Heart left ventricle (tissue), 13 donors: ENCODE measurements around the gene NACAD.

Experiments
- POLR2A ChIP-seq, 2 donors: fragments of 450-650 bp; IDR thresholded peaks; one replicate each; pipeline ENCODE4 v1.6.1; 2017; ENCODE audit warnings: antibody characterized with exemption in 2 of 2, mild to moderate bottlenecking in 2 of 2, moderate library complexity in 2 of 2
- TF ChIP-seq, protein P1 (sequence below), 12 donors: fragments of 200-600 bp; sonication (generic) in 4 of 12; IDR thresholded peaks; one replicate each; pipeline versions ENCODE4 v1.5.0 to v1.8.0; 2018 to 2022; ENCODE audit warnings: antibody characterized with exemption in 12 of 12, mild to moderate bottlenecking in 5 of 12
- donor health status: ischemic (EF 13 %, LVEDD 7.1; RV severe dilation, severe dysfunction).
- donor health status: DM: no; HTN: yes; CAD: no.
- donor health status: DM: no; HTN: no; CAD: no.
- donor health status: ischemic (EF 25% LVEDD 6.9; RV normal size, moderate dysfunction).
- donor health status: ischemic (EF 25% LVEDD 5.7; RV mildly dilated, moderate dysfunction).
- donor health status: ischemic (EF 35%, LVEDD 5.7; RV mildly dilated, moderate dysfunction).
- donor health status: nonischemic (EF 11% LVEDD 7.7; RV severe dilation, severe dysfunction).
- donor health status: DM: yes; HTN: yes; CAD: no.
- donor health status: PGD.
- donor health status: ischemic (EF 29% LVEDD 5.4; RV normal size, mild dysfunction).
- donor health status: nonischemic (EF 23%, LVEDD 6.1; RV moderate dilation, normal function).

DNA sequence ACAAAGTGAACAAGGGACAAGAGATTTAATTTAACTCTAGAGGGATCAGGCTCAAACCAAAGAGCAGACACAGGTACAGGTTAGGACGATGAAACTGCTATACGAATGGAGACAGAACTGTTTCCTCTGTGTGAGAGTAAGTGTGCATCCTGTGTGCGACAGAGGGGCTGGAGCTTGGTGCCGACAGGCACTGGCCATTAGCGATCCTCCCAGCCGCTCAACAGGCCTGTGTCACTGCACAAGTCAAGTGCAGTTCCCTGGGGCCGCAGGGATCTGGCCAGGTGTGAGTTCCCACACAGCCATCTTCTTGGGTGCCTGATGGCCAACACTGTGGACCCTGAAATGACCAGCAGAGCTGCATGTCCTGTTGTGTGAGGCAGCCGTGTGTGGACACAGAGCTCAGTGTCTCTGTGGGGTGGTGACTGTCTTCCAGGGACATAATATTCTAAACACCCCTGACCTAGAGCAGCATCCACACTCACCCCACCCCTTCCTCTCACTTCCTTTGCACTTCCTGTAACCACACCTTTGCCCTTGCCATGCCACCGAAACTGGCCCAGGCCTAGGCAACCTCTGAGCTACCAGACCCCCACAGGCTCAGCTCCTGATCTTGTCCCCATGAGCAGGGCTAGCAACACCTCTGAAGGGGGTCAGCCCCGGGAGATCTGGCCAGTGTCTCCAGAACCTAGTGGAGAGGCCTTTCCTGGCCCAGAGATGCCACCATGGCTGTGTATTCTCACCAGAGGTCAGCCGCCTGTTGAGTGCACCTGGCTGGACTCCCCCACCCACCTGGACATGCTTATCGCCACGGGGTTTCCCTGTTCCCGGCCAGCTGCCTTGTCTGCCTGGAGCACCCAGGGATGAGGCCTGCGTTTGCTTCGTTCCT, 34.4 kb upstream of the NACAD start:
- TF ChIP-seq, protein P1, sequence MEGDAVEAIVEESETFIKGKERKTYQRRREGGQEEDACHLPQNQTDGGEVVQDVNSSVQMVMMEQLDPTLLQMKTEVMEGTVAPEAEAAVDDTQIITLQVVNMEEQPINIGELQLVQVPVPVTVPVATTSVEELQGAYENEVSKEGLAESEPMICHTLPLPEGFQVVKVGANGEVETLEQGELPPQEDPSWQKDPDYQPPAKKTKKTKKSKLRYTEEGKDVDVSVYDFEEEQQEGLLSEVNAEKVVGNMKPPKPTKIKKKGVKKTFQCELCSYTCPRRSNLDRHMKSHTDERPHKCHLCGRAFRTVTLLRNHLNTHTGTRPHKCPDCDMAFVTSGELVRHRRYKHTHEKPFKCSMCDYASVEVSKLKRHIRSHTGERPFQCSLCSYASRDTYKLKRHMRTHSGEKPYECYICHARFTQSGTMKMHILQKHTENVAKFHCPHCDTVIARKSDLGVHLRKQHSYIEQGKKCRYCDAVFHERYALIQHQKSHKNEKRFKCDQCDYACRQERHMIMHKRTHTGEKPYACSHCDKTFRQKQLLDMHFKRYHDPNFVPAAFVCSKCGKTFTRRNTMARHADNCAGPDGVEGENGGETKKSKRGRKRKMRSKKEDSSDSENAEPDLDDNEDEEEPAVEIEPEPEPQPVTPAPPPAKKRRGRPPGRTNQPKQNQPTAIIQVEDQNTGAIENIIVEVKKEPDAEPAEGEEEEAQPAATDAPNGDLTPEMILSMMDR (IDR thresholded peaks at IDR 0.05), result no peak
- TF ChIP-seq POLR2A (IDR thresholded peaks at IDR 0.05), result no peak
